Colonic mucosa (tissue), 4 donors: ENCODE data around the gene BET1. TPM values are rescaled to one million over a fixed set of nuclear protein-coding genes. Genes with fewer than 3 reads are reported as not detected.

ENCODE experiments used
- DNase-seq: peaks from one replicate; pipeline ENCODE4 v3.0.0-alpha.2; 2020
- H3K27ac ChIP-seq: fragments of 200-600 bp; one replicate; pipeline ENCODE4 v1.8.0; 2021
- H3K27me3 ChIP-seq: fragments of 200-600 bp; one replicate; pipeline ENCODE4 v1.8.0; 2021
- H3K36me3 ChIP-seq: fragments of 200-600 bp; one replicate; pipeline ENCODE4 v1.8.0; 2021
- H3K4me1 ChIP-seq: fragments of 200-600 bp; one replicate; pipeline ENCODE4 v1.8.0; 2021; ENCODE audit warnings: mild to moderate bottlenecking
- H3K4me3 ChIP-seq: fragments of 200-600 bp; one replicate; pipeline ENCODE4 v1.8.0; 2021
- H3K9ac ChIP-seq, 2 donors: one replicate each; pipeline ENCODE4 v1.7.0; 2013; ENCODE audit warnings: control low read depth in 2 of 2, low read depth in 2 of 2, low read length in 2 of 2
- H3K9me3 ChIP-seq: fragments of 200-600 bp; one replicate; pipeline ENCODE4 v1.8.0; 2021
- intact Hi-C: fragments of 100-400 bp; cut with DNase I; formaldehyde crosslinking; loops from one replicate; pipeline ENCODE4 v1.14.1; 2022
- total RNA-seq, 2 donors: library from RNA; stranded (reverse); fragmentation: NEBNext Ultra II Directional in 1 of 2; extraction: Animal tissue kit (Norgen Biotek cat#: 25700) in 1 of 2; gene quantifications; one replicate each; pipeline ENCODE4 v1.2.1, GENCODE V29; 2021
- TF ChIP-seq, protein P1 (sequence below): fragments of 200-600 bp; IDR thresholded peaks from one replicate; pipeline ENCODE4 v1.8.0; 2022; ENCODE audit warnings: antibody characterized with exemption, mild to moderate bottlenecking
- donor health status: healthy.
- donor health status: DM: no; HTN: no; CAD: no.
- donor health status: DM: no; HTN: no; CAD: no.

BET1 gene
- total RNA-seq, 2 donors from 2014 or later, result 22.2 to 22.5 TPM

DNA sequence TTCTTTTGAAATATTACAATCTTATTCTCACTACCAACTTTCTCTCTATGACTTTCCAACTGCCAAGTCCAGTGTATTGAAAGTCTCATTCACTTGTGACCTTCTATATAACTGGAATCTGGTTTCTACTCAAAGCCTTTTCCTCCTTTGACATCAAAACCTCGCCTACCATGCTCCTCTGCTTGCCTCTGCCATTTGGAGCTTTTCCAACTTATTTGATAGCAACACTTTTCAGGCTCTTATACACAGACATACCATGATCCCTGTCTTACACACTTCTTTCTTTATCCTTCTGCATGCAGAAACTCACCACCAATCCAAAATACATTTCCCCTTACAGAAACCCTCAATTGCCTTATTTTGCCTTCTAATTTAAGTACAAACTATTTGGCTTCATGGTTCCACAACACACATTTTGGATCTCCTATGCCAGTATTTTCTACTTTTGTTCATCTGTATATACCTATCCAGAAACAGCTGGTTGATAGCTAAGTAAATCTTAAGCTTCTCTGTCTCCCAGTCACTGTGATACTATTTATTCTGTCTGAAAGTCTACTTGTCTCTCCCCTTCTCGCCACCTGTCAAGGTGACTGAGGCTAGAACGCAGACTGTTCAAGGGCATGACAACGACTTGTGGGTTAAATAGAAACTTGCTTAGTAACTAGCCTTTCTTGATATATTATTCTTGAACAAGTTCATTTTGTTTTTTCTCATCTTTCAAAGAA, 60.2 kb downstream of the BET1 start:
- no peak for DNase-seq
- Histone ChIP-seq H3K9ac (no peak overlapping the region), H3K4me1 (no peaks in the 10 kb centered on the region), H3K9me3 (no peaks in the 10 kb centered on the region), H3K27ac (no peak overlapping the region), H3K4me3 (no peak overlapping the region), H3K27me3 (no peaks in the 10 kb centered on the region), H3K36me3 (no peaks in the 10 kb centered on the region)
- TF ChIP-seq, protein P1, sequence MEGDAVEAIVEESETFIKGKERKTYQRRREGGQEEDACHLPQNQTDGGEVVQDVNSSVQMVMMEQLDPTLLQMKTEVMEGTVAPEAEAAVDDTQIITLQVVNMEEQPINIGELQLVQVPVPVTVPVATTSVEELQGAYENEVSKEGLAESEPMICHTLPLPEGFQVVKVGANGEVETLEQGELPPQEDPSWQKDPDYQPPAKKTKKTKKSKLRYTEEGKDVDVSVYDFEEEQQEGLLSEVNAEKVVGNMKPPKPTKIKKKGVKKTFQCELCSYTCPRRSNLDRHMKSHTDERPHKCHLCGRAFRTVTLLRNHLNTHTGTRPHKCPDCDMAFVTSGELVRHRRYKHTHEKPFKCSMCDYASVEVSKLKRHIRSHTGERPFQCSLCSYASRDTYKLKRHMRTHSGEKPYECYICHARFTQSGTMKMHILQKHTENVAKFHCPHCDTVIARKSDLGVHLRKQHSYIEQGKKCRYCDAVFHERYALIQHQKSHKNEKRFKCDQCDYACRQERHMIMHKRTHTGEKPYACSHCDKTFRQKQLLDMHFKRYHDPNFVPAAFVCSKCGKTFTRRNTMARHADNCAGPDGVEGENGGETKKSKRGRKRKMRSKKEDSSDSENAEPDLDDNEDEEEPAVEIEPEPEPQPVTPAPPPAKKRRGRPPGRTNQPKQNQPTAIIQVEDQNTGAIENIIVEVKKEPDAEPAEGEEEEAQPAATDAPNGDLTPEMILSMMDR, result no peak
- intact Hi-C loops, result no loop called here

Other genes with a start within 250 kb of the BET1 start
- gene TFPI2, start 113.6 kb downstream of the BET1 start, total RNA-seq, result 1 to 10 TPM in 1 of 2 donors, under 1 TPM in 1; 0.30 to 1.6 TPM
- not detected for gene GNGT1, start 97.8 kb downstream of the BET1 start, total RNA-seq
- gene GNG11, start 82.6 kb downstream of the BET1 start, total RNA-seq, result 1 to 10 TPM; 2.1 to 4.1 TPM